HepG2 (cell line): ENCODE results near the gene SQSTM1. TPM values are rescaled to one million over a fixed set of nuclear protein-coding genes. Genes with fewer than 3 reads are reported as not detected.
A peak's percentile ranks its signal among the peaks of the same experiment; 100 is the strongest.

ENCODE experiments used
- CHD4 ChIP-seq: fragments of 200-600 bp; sonication (generic); IDR thresholded peaks from 2 replicates; pipeline ENCODE4 v1.7.0; 2017; ENCODE audit warnings: mild to moderate bottlenecking, low read length, borderline replicate concordance
- CTCF ChIP-seq: sonication (generic); formaldehyde crosslinking; IDR thresholded peaks from 2 replicates; pipeline ENCODE4 v1.5.0; 2020; ENCODE audit warnings: mild to moderate bottlenecking, missing genetic modification reagents, moderate library complexity
- FOXA3 ChIP-seq: IDR thresholded peaks from 2 replicates; pipeline ENCODE4 v1.6.1; 2016; ENCODE audit warnings: missing genetic modification reagents, missing compliant biosample characterization
- FOXM1 ChIP-seq: sonication (generic); formaldehyde crosslinking; IDR thresholded peaks from 2 replicates; pipeline ENCODE4 v1.5.0; 2020; ENCODE audit warnings: missing genetic modification reagents
- FOXO1 ChIP-seq: sonication (generic); formaldehyde crosslinking; IDR thresholded peaks from 2 replicates; pipeline ENCODE4 v1.4.0; 2020; ENCODE audit warnings: missing genetic modification reagents
- JUN ChIP-seq: sonication (generic); formaldehyde crosslinking; IDR thresholded peaks from 2 replicates; pipeline ENCODE4 v1.4.0; 2020; ENCODE audit warnings: mild to moderate bottlenecking, missing genetic modification reagents
- KAT7 ChIP-seq: IDR thresholded peaks from 2 replicates; pipeline ENCODE4 v1.6.1; 2018; ENCODE audit warnings: borderline replicate concordance, missing compliant biosample characterization
- NR2F6 ChIP-seq, 2 experiments: IDR thresholded peaks; 2 replicates each; pipeline ENCODE4 v1.6.1; 2016; ENCODE audit warnings: antibody characterized with exemption in 1 of 2, mild to moderate bottlenecking in 1 of 2
- RBM22 ChIP-seq: fragments of 200-400 bp; formaldehyde crosslinking; optimal IDR thresholded peaks from 2 replicates; pipeline ENCODE3; 2017; ENCODE audit warnings: mild to moderate bottlenecking, low read length, moderate library complexity
- REXO4 ChIP-seq: sonication (generic); formaldehyde crosslinking; IDR thresholded peaks from 2 replicates; pipeline ENCODE4 v1.8.0; 2022; ENCODE audit warnings: missing genetic modification reagents, mild to moderate bottlenecking, borderline replicate concordance
- SOX5 ChIP-seq: IDR thresholded peaks from 2 replicates; pipeline ENCODE4 v1.6.1; 2016; ENCODE audit warnings: borderline replicate concordance
- SRSF1 ChIP-seq: fragments of 200-400 bp; formaldehyde crosslinking; optimal IDR thresholded peaks from 2 replicates; pipeline ENCODE3; 2017; ENCODE audit warnings: mild to moderate bottlenecking, low read depth, low read length, moderate library complexity
- ZFP41 ChIP-seq: sonication (generic); formaldehyde crosslinking; IDR thresholded peaks from 2 replicates; pipeline ENCODE4 v1.4.0; 2020; ENCODE audit warnings: mild to moderate bottlenecking, missing genetic modification reagents, borderline replicate concordance
- ZGPAT ChIP-seq: IDR thresholded peaks from 2 replicates; pipeline ENCODE4 v1.6.1; 2016; ENCODE audit warnings: mild to moderate bottlenecking
- ZNF10 ChIP-seq: sonication (generic); formaldehyde crosslinking; IDR thresholded peaks from 2 replicates; pipeline ENCODE4 v1.4.0; 2020; ENCODE audit warnings: mild to moderate bottlenecking, low read depth, missing genetic modification reagents, borderline replicate concordance
- ZNF232 ChIP-seq: sonication (generic); formaldehyde crosslinking; IDR thresholded peaks from 2 replicates; pipeline ENCODE4 v1.4.0; 2020; ENCODE audit warnings: missing genetic modification reagents, borderline replicate concordance
- ZNF331 ChIP-seq: sonication (generic); formaldehyde crosslinking; IDR thresholded peaks from 2 replicates; pipeline ENCODE4 v1.4.0; 2020; ENCODE audit warnings: missing genetic modification reagents
- ZNF432 ChIP-seq: sonication (generic); formaldehyde crosslinking; IDR thresholded peaks from 2 replicates; pipeline ENCODE4 v1.5.0; 2020; ENCODE audit warnings: missing genetic modification reagents, mild to moderate bottlenecking, borderline replicate concordance
- ZNF768 ChIP-seq: sonication (generic); formaldehyde crosslinking; IDR thresholded peaks from 2 replicates; pipeline ENCODE4 v1.4.0; 2020; ENCODE audit warnings: missing genetic modification reagents
- ZNF775 ChIP-seq: sonication (generic); formaldehyde crosslinking; IDR thresholded peaks from 2 replicates; pipeline ENCODE4 v1.4.0; 2020; ENCODE audit warnings: missing genetic modification reagents, mild to moderate bottlenecking, moderate library complexity, borderline replicate concordance
- ZSCAN30 ChIP-seq: sonication (generic); formaldehyde crosslinking; IDR thresholded peaks from 2 replicates; pipeline ENCODE4 v1.5.0; 2020; ENCODE audit warnings: mild to moderate bottlenecking, missing genetic modification reagents
- polyA plus RNA-seq, 8 experiments: library from polyadenylated mRNA; depleted of rRNA in 3 of 8; stranded (reverse) in 7 of 8; unstranded in 1 of 8; fragments of >200 nt; fragmentation: Illumina TruSeq in 4 of 8; extraction: Trizol in 4 of 8; gene quantifications; 2 replicates each; pipeline versions ENCODE4 v1.2.1 to v1.2.3, GENCODE V29; 2011 to 2016; ENCODE audit warnings: low read depth in 4 of 8, missing spikeins in 1 of 8, mixed read lengths in 1 of 8; ENCODE audit not compliant: insufficient read depth in 1 of 8
- total RNA-seq, 5 experiments: library from RNA; depleted of rRNA; stranded (reverse); fragments of >200 nt; fragmentation: Illumina TruSeq; extraction: Trizol; gene quantifications; 2 replicates each; pipeline ENCODE4 v1.2.3, GENCODE V29; 2016; ENCODE audit warnings: low read depth in 1 of 5
- TF ChIP-seq, protein P1 (sequence below): sonication (generic); formaldehyde crosslinking; IDR thresholded peaks from 2 replicates; pipeline ENCODE4 v1.5.1; 2020; ENCODE audit warnings: mild to moderate bottlenecking, missing genetic modification reagents
- TF ChIP-seq, protein P2 (sequence below): IDR thresholded peaks from 2 replicates; pipeline ENCODE4 v1.6.1; 2016; ENCODE audit warnings: missing genetic modification reagents, missing compliant biosample characterization

Gene SQSTM1
- total and polyA plus RNA-seq, 2 of the 13 experiments (the other 11 are each of a cell fraction or from before 2014, with no cell fraction given) = 90.9 to 160 TPM

DNA sequence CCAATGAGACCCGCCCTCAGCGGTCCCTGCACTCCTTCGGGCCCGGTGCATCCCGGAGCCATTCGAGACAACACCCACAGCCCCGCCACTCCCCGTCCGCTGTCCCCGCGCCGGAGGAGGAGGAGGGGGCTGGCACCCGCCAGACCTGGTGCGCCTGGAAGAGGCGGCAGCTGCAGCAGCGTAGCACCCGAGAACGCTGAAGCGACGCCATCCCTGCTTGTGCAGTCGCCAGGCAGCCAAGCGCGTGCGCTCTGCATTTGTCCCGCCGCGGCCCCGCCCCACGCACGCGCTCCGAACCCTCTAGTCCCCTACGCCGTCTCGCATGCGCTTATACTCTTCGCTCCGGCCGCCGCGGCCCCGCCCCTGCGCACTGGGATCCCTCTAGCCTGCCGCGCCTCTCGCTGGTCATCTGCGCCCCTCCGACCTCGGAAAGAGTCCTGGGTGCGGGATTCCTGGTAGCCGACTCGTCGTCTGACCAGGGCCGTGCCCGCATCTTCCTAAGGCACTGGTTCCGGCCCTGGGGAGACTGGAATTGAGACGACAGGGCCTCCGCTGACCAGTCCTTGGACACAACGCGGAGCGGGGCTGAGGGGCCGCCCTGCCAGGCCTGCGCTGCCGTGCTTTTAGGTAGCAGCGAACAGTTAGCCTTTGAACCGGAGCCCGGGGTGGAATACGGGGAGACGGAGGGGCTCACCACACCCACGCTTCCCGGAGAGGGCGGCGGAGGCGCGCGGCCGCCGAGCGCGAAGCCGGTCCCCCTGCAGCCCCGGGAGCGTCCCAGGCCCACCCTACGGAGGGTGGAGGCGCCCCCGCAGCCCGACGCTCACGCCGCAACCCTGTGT, 38.1 kb downstream of the SQSTM1 start, which contains the start of gene MRNIP (continued):
- TF ChIP-seq ZNF232 (CRISPR knock-in tag) (peak; percentile 63; the same call in 1 of the 2 replicates), RBM22 (no peak), FOXO1 (CRISPR knock-in tag) (no peak; the same call in 1 of the 2 replicates), ZGPAT (peak; percentile 82), CHD4 (no peak), KAT7 (CRISPR knock-in tag) (peak; percentile 66; the same call in 1 of the 2 replicates), ZNF331 (peak; percentile 48; the same call in 1 of the 2 replicates), ZNF775 (no peak), ZSCAN30 (CRISPR knock-in tag) (0 out of 2 replicates have a peak, but pooled peaks have one; percentile 28), ZNF768 (CRISPR knock-in tag) (peak; percentile 37; the same call in 1 of the 2 replicates), FOXA3 (CRISPR knock-in tag) (peak; percentile 46), SOX5 (CRISPR knock-in tag) (peak; percentile 64; the same call in 1 of the 2 replicates), ZNF10 (CRISPR knock-in tag) (no peak), ZNF432 (no peak), CTCF (CRISPR knock-in tag) (peak; percentile 69), SRSF1 (peak; percentile 91), ZFP41 (CRISPR knock-in tag) (0 out of 2 replicates have a peak, but pooled peaks have one; percentile 75), NR2F6 (IDR thresholded peaks at IDR 0.05) (no peak), NR2F6 (CRISPR knock-in tag; IDR thresholded peaks at IDR 0.05) (peak; percentile 72), FOXM1 (CRISPR knock-in tag) (no peak), JUN (CRISPR knock-in tag) (no peak; the same call in 1 of the 2 replicates), REXO4 (CRISPR knock-in tag) (no peak)
- TF ChIP-seq, protein P1, sequence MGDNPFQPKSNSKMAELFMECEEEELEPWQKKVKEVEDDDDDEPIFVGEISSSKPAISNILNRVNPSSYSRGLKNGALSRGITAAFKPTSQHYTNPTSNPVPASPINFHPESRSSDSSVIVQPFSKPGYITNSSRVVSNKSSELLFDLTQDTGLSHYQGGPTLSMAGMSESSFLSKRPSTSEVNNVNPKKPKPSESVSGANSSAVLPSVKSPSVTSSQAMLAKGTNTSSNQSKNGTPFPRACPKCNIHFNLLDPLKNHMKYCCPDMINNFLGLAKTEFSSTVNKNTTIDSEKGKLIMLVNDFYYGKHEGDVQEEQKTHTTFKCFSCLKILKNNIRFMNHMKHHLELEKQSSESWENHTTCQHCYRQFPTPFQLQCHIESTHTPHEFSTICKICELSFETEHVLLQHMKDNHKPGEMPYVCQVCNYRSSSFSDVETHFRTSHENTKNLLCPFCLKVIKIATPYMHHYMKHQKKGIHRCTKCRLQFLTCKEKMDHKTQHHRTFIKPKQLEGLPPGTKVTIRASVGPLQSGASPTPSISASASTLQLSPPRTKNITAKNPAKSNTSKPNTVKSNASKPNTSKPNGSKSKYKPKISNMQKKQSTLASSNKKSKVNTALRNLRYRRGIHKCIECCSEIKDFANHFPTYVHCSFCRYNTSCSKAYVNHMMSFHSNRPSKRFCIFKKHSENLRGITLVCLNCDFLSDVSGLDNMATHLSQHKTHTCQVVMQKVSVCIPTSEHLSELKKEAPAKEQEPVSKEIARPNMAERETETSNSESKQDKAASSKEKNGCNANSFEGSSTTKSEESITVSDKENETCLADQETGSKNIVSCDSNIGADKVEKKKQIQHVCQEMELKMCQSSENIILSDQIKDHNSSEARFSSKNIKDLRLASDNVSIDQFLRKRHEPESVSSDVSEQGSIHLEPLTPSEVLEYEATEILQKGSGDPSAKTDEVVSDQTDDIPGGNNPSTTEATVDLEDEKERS (CRISPR knock-in tag) = 0 out of 2 replicates have a peak, but pooled peaks have one; percentile 63
- TF ChIP-seq, protein P2, sequence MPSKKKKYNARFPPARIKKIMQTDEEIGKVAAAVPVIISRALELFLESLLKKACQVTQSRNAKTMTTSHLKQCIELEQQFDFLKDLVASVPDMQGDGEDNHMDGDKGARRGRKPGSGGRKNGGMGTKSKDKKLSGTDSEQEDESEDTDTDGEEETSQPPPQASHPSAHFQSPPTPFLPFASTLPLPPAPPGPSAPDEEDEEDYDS (CRISPR knock-in tag) = peak; percentile 94
